GM10248 (cell line): ENCODE measurements around the gene ANKRD55.
"Not testable (repeated sequence)": the region's sequence is repeated elsewhere in the genome, so short reads cannot be mapped to it uniquely, and the experiment has no call there.

ENCODE experiments used
- CTCF ChIA-PET: fragments of 300-600 bp; sonication (Branson Sonifier 250); formaldehyde crosslinking; extraction: SDS; loops from one replicate; lab custom pipeline; 2021; ENCODE audit warnings: antibody characterized with exemption; lab: Yijun Ruan, JAX
- POLR2A ChIA-PET: fragments of 350-650 bp; sonication (Branson Sonifier 250); formaldehyde crosslinking; extraction: SDS; loops from one replicate; lab custom pipeline; 2020; ENCODE audit warnings: antibody characterized with exemption; lab: Yijun Ruan, JAX
- DNase-seq: peaks from one replicate; pipeline ENCODE4 v3.0.0; 2012; ENCODE audit errors: extremely low spot score
- TF ChIP-seq, protein P1 (sequence below): IDR thresholded peaks from 2 replicates; pipeline ENCODE4 v1.5.1; 2012; ENCODE audit warnings: mild to moderate bottlenecking, low read depth; ENCODE audit errors: extremely low read depth, missing control alignments, control extremely low read depth

Gene ANKRD55

DNA sequence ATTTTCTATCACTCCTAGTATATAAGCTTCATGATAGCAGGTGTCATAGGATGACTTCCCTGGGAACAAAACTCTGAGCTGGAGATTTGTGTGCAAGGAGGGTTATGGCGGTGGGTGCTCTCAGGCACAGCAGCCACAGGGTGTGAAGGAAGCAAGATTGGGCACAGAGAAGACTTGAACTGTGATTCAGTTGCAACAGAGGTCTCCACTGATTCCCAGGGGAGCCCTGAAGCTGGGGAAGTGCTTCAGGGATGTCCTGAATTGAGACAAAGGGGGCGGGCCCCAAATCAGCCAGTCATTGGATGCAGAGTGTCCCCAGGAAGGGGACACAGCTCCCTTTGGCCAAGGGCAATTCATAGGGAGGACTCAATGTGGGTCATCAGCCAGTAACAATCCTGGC lies 44.4 kb upstream of the ANKRD55 start:
- POLR2A ChIA-PET: no interaction called here
- TF ChIP-seq, protein P1, sequence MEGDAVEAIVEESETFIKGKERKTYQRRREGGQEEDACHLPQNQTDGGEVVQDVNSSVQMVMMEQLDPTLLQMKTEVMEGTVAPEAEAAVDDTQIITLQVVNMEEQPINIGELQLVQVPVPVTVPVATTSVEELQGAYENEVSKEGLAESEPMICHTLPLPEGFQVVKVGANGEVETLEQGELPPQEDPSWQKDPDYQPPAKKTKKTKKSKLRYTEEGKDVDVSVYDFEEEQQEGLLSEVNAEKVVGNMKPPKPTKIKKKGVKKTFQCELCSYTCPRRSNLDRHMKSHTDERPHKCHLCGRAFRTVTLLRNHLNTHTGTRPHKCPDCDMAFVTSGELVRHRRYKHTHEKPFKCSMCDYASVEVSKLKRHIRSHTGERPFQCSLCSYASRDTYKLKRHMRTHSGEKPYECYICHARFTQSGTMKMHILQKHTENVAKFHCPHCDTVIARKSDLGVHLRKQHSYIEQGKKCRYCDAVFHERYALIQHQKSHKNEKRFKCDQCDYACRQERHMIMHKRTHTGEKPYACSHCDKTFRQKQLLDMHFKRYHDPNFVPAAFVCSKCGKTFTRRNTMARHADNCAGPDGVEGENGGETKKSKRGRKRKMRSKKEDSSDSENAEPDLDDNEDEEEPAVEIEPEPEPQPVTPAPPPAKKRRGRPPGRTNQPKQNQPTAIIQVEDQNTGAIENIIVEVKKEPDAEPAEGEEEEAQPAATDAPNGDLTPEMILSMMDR: no peak
- CTCF ChIA-PET: interaction anchor here (0.9 to 1.3 kb wide), 3 partner anchors 14 to 560 kb away, joined by 3 read pairs; no protein-coding TSS in a partner anchor
- DNase-seq: no peak

DNA sequence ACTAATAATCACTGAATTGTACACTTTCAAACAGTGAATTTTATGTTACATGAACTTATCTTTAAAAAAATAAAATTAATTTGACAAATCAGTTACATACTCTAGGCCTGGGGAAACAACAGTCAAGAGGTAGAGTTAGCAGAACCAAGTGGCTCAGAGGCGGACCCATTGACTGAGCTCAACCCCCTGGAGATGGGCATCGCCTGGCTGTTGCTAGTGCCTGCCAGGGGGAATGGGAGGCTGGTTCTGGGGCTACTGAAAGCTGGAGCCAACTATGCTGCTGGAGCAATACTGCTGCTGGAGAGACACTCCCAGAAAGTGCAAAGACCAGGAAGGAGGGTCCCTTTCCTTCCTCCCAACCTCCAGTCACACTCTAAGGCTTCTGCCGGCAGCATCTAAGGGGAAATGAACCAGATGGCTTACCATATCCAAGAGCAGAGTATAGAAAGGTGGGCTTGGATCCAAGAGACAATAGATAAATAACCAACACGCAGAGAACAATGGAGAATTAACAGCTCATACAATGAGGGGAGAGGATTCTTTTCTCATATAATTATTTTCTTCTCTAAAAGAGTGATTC lies 40.3 kb upstream of the ANKRD55 start:
- POLR2A ChIA-PET: no interaction called here
- CTCF ChIA-PET: interaction anchor here (0.7 to 5.3 kb wide), 4 partner anchors 12 to 864 kb away, joined by 3 to 105 read pairs (median 10); no protein-coding TSS in a partner anchor
- TF ChIP-seq, protein P1: no peak
- no peak for DNase-seq

DNA sequence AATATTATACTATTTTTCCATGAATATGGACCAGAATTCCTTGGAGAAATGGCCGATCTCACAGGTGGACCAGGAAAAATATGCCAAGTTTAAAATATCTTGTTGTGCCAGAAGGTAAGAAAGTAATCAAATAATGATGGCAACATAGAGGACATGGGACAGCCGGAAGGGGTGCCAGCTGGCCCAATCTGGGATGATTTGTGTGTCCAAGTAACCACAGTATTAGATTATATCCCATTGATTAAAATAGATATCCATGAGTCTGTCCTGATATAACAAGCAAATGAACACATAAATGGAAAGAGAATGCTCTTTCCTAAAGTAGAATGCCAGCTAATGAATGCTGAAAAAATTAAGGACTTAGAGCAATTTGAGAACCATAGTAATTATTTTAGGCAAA lies 39.6 kb upstream of the ANKRD55 start:
- TF ChIP-seq, protein P1: no peak
- ChIA-PET CTCF (interaction anchor here (0.7 to 5.3 kb wide), 4 partner anchors 10 to 865 kb away, joined by 3 to 105 read pairs (median 16); no protein-coding TSS in a partner anchor), POLR2A (no interaction called here)
- DNase-seq: no peak

DNA sequence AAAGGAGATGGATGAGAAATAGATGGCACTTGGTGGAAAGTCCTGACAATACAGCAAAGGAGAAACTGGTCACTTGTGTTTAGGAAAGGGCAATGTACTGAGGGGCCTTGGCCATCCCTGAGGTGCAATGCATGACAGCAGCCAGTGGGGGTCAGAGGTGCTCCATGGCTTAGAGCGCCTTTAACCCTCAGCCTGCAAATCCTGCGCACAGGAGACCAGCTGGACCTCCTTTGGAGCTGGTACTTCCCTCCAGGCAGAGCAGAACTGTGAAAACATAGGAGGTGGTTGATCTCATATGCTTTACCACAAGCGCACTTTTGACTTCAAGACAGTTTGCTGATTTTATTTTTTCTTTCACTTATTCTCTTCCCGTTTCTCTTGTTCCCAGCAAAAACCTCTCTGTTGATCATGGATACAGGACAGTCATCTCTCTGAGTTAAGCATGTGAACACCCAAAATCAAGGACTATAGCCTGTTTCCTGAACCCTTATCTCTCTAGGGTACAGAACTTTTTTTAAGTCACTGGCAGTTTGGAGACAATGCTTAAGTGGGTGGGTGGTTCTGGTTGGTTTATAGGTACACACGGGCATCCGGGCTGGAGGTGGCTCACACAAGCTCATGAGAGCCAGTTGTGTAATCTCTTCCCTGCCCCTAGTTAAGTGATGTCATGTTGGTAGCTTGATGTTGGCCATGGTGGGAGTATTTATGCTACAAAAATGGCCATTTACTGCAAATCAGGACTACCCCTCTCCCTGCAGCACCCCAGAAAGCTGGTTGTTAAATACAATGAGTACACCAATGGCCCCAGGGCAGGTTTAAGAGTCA lies 37.6 kb upstream of the ANKRD55 start:
- DNase-seq: peak; percentile 72
- TF ChIP-seq, protein P1: peak; percentile 98
- CTCF ChIA-PET: interaction anchor here (0.6 to 5.3 kb wide), 40 partner anchors 10 to 999 kb away, joined by 3 to 105 read pairs (median 4); partner anchors contain the start of gene SETD9
- POLR2A ChIA-PET: no interaction called here

DNA sequence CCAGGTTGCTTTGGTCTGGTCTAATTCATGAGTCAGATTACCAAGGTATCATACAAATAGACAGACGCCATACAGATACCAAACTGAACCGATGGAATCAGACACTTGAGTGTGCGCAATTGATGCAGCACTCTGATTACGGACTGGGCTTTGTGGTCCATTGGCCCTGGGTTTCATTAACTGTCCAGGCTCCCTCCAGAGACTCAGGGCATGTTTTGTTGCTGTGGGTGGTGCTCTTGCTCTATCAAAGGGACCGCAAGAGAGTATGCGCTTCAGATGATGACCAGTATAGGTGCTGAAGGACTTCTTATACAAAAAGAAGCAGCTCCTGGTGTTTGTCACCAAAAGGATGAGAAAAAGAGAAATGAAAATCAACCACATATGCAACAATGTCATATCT lies 36.9 kb upstream of the ANKRD55 start:
- no peak for DNase-seq
- TF ChIP-seq, protein P1: peak; percentile 20
- ChIA-PET CTCF (interaction anchor here (0.9 to 5.3 kb wide), 28 partner anchors 10 to 1000 kb away, joined by 3 to 105 read pairs (median 5); partner anchors contain the start of gene ANKRD55), POLR2A (no interaction called here)

DNA sequence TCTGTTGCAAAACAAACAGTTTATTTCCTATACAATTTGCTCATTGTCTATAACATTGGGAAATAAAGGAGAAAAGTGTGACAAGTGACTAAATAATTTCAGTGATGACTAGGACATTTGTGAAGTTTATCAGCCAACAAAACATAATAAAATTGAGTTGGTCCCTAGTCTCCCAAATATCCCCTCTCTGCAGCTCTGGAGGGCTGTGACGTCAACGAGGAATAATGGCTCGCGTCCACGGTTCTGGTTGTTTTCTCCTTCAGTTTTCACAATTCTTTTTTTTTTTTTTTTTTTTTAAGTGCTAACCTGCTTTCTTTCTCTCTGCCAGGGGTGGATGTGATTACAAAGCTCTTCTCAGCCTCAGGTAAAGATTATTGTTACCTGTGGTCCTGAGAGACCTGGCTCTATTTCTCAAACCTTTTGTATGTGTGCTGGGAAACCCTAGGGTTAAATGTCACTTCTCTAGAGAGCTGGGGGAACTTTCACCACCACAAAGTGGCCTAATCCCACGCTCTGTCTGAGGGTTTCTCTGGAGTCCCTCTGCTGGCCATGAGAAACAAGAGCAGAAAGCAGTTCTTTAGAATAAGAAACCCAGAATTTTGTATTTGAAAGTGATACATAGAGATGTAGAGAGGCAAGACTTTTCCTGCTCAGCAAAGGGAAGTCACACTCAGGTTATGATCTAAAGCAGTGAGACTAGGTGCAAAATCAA lies 36.2 kb upstream of the ANKRD55 start:
- peak; percentile 41 for DNase-seq
- POLR2A ChIA-PET: no interaction called here

DNA sequence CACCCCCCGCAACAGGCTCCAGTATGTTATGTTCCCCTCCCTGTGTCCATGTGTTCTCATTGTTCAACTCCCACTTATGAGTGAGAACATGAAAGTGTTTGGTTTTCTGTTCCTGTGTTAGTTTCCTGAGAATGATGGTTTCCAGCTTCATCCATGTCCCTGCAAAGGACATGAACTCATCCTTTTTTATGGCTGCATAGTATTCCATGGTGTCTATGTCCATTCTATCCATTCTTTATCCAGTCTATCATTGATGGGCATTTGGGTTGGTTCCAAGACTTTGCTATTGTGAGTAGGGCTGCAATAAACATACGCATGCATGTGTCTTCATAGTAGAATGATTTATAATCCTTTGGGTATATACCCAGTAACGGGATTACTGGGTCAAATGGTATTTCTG lies 35.6 kb upstream of the ANKRD55 start:
- CTCF ChIA-PET: interaction anchor here (0.7 to 5.3 kb wide), 8 partner anchors 9 to 573 kb away, joined by 3 to 105 read pairs (median 12); no protein-coding TSS in a partner anchor
- DNase-seq, POLR2A ChIA-PET: not testable (repeated sequence)

More for the DNA sequence above, 36.2 kb upstream of the ANKRD55 start:
- CTCF ChIA-PET: interaction anchor here (0.7 to 5.3 kb wide), 14 partner anchors 10 to 631 kb away, joined by 3 to 105 read pairs (median 8); partner anchors contain the start of gene ANKRD55
- TF ChIP-seq, protein P1: peak; percentile 23
